ENCODE measurements around the gene COG8.
"Not testable (repeated sequence)": the region's sequence is repeated elsewhere in the genome, so short reads cannot be mapped to it uniquely, and the experiment has no call there.

Gene COG8
- 24.0 to 36.9 (median 34.3) reads per million in 4 experiments for total RNA-seq

- DNase-seq = peak; percentile 81
Observed at GRCh38 chr16:69339289-69340094, at the start of gene COG8, which contains the start of gene NIP7. COG8 (minus strand) TSS chr16:69339564; CDS start chr16:69339552, 12 bp downstream. NIP7 (plus strand) TSS chr16:69339772; CDS start chr16:69339830, 58 bp downstream.

- DNase-seq = no peak
Observed at GRCh38 chr16:69386596-69386995, 47.2 kb upstream of the COG8 start.

- no peak for DNase-seq
Observed at GRCh38 chr16:69384974-69385373, 45.6 kb upstream of the COG8 start.

GRCh38 chr16:69382421-69382820, 43.1 kb upstream of the COG8 start:
- no peak for DNase-seq

GRCh38 chr16:69381231-69381630, 41.9 kb upstream of the COG8 start:
- DNase-seq = no peak

- DNase-seq = no peak
Observed at GRCh38 chr16:69378760-69379159, 39.4 kb upstream of the COG8 start.

- no peak for DNase-seq
Observed at GRCh38 chr16:69378036-69378435, 38.7 kb upstream of the COG8 start.

- DNase-seq = no peak
Observed at GRCh38 chr16:69376393-69377059, 37.2 kb upstream of the COG8 start.

- no peak for DNase-seq
Observed at GRCh38 chr16:69373019-69373418, 33.7 kb upstream of the COG8 start.

GRCh38 chr16:69371564-69371963, 32.2 kb upstream of the COG8 start:
- no peak for DNase-seq

- DNase-seq = no peak
Observed at GRCh38 chr16:69368866-69369265, 29.5 kb upstream of the COG8 start.

- DNase-seq = no peak
Observed at GRCh38 chr16:69367980-69368379, 28.6 kb upstream of the COG8 start.

GRCh38 chr16:69366431-69366830, 27.1 kb upstream of the COG8 start:
- no peak for DNase-seq

- no peak for DNase-seq
Observed at GRCh38 chr16:69365901-69366300, 26.5 kb upstream of the COG8 start.

- DNase-seq = no peak
Observed at GRCh38 chr16:69364088-69364487, 24.7 kb upstream of the COG8 start.

- DNase-seq = no peak
Observed at GRCh38 chr16:69363281-69363717, 23.9 kb upstream of the COG8 start.

GRCh38 chr16:69360070-69360469, 20.7 kb upstream of the COG8 start:
- not testable (repeated sequence) for DNase-seq

- no peak for DNase-seq
Observed at GRCh38 chr16:69351309-69352027, 12.1 kb upstream of the COG8 start, which contains the start of gene TMED6. TMED6 (minus strand) TSS chr16:69351786; CDS start chr16:69351753, 33 bp downstream.

- DNase-seq = no peak
Observed at GRCh38 chr16:69350536-69351133, 11.3 kb upstream of the COG8 start.

GRCh38 chr16:69349536-69349935, 10.2 kb upstream of the COG8 start:
- DNase-seq = no peak

- no peak for DNase-seq
Observed at GRCh38 chr16:69348222-69348621, 8.9 kb upstream of the COG8 start.

- no peak for DNase-seq
Observed at GRCh38 chr16:69346683-69347082, 7.3 kb upstream of the COG8 start.

GRCh38 chr16:69345923-69346322, 6.6 kb upstream of the COG8 start:
- DNase-seq = no peak
